ENCODE measurements around the gene NOP9. TPM values are rescaled to one million over a fixed set of nuclear protein-coding genes. Genes with fewer than 3 reads are reported as not detected.
A peak's percentile ranks its signal among the peaks of the same experiment; 100 is the strongest.

The NOP9 gene
- total RNA-seq, 1 donor from 2014 or later, result 23.2 TPM

GRCh38 chr14:24258548-24259265, 40.9 kb upstream of the NOP9 start:
- DNase-seq (ENCODE audit: low read depth), result no peak
- TF ChIP-seq CTCF (IDR thresholded peaks at IDR 0.05; ENCODE audit: insufficient read depth, low read length, severe bottlenecking), result no peak
- Histone ChIP-seq H3K27me3 (ENCODE audit: control insufficient read depth, insufficient read depth, low read length) (no peaks in the 10 kb centered on the region), H3K36me3 (ENCODE audit: control insufficient read depth, insufficient read depth, low read length) (peaks cover 38% of the 10 kb centered on the region), H3K4me3 (ENCODE audit: low read depth, low read length) (no peak overlapping the region)
- no peak for FAIRE-seq

DNA sequence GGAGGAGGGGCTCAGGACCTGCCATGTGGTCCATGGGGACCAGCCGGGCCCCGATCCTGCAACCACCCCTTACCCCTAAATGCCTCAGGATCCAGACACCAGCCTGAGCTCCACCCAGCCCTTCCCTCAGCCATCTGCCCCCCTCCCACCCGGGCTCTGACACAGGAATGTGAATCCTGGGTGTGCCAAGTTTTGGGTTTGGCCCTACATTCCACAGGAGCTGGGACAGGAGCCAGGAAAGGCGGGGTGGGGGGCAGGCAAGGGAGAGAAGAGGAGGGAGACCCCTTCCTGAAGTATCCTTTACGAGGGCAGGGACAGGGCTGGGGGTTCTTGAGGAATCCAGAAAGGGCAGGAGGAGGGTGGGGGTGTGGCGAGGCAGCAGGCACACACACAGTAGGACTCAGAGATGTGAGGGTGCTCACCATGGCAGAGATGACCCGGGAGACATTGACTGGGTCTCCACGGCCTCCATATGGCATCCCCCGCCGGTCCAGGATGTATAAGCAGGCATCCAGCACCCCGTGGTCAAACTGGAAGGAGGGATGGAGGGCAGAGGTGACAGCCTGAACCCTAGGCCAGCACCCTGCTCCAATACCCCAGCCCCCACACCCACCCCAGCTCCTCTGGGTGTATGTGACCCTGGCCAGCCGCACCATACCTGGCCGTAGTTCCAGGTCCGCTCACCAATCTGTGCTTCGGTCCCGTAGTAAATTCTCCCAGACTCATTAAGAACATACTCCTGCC, 40.2 kb upstream of the NOP9 start:
- FAIRE-seq (no peak), DNase-seq (ENCODE audit: low read depth) (peak; percentile 48)
- peaks cover 32% of the 10 kb centered on the region for H3K36me3 ChIP-seq (ENCODE audit: control insufficient read depth, insufficient read depth, low read length)
- no peaks in the 10 kb centered on the region for H3K27me3 ChIP-seq (ENCODE audit: control insufficient read depth, insufficient read depth, low read length)
- no peak for TF ChIP-seq CTCF (IDR thresholded peaks at IDR 0.05; ENCODE audit: insufficient read depth, low read length, severe bottlenecking)
- no peak overlapping the region for H3K4me3 ChIP-seq (ENCODE audit: low read depth, low read length)

GRCh38 chr14:24260026-24260779, 39.4 kb upstream of the NOP9 start:
- Histone ChIP-seq H3K27me3 (ENCODE audit: control insufficient read depth, insufficient read depth, low read length) (no peaks in the 10 kb centered on the region), H3K4me3 (ENCODE audit: low read depth, low read length) (no peak overlapping the region), H3K36me3 (ENCODE audit: control insufficient read depth, insufficient read depth, low read length) (peaks cover 25% of the 10 kb centered on the region)
- no peak for TF ChIP-seq CTCF (IDR thresholded peaks at IDR 0.05; ENCODE audit: insufficient read depth, low read length, severe bottlenecking)
- DNase-seq (ENCODE audit: low read depth) (no peak), FAIRE-seq (no peak)

DNA sequence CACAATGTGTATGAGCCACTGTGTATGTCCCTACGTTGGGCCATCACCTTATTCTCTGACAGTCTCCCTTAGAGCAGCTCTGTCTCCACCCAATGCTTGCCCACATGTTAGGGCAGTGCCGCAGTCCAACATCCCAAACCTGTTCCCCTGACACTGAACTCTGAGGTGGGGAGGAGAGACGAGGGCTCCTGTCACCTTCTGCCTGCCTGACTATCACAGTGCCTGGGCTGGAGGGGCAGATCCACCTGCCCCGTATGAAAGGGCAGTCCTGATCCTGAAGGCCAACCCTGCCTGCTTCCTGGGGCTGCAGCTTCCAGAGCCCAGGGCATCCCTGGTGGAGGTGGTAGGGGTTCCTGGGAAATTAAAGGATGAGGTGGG, 38.9 kb upstream of the NOP9 start:
- H3K36me3 ChIP-seq (ENCODE audit: control insufficient read depth, insufficient read depth, low read length), result peaks cover 20% of the 10 kb centered on the region
- DNase-seq (ENCODE audit: low read depth) (no peak), FAIRE-seq (no peak)
- peak overlapping the region; percentile 29 for H3K4me3 ChIP-seq (ENCODE audit: low read depth, low read length)
- H3K27me3 ChIP-seq (ENCODE audit: control insufficient read depth, insufficient read depth, low read length), result no peaks in the 10 kb centered on the region
- TF ChIP-seq CTCF (IDR thresholded peaks at IDR 0.05; ENCODE audit: insufficient read depth, low read length, severe bottlenecking), result no peak

DNA sequence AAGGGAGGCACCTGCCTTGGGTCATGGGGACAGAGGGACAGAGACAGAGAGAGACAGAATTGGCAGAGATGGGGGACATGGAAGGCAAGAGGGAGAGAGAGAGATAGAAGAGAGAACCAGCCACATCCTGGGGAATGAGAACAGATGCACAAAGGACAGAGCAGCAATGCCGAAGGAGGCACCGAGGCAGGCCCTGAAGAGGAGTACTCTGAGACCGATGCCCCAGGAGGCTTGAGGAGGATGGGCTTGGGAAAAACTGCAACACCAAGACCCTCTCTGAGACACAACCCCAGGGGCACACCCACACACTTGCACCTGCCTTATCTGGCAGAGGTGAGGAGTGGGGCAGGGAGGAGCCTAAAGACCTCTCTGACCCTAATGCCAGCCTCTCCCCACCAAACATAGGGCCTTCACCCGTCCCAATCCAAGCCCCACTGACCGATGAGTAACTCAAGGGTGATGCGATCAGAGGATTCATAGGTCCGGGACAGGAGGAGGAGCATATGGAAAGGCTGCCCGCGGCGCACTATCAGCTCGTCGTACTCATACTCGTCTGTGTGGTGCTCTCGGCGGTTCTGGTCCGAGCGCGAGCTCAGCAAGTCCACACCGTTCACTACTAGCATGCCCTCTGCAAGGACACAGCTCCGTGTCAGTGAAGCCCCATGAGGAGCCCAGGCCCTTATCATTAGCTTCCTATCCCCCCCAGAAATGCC, 38.2 kb upstream of the NOP9 start:
- TF ChIP-seq CTCF (IDR thresholded peaks at IDR 0.05; ENCODE audit: insufficient read depth, low read length, severe bottlenecking), result no peak
- no peaks in the 10 kb centered on the region for H3K27me3 ChIP-seq (ENCODE audit: control insufficient read depth, insufficient read depth, low read length)
- H3K4me3 ChIP-seq (ENCODE audit: low read depth, low read length), result peak overlapping the region; percentile 29
- peaks cover 22% of the 10 kb centered on the region for H3K36me3 ChIP-seq (ENCODE audit: control insufficient read depth, insufficient read depth, low read length)
- DNase-seq (ENCODE audit: low read depth), result no peak
- FAIRE-seq, result no peak
